OCI-LY1 (cell line): ENCODE measurements around the gene GOSR2.

Source experiments
- H2AFZ ChIP-seq: fragments of 200-600 bp; sonication (generic), shearing (Covaris generic); 2 replicates; pipeline ENCODE4 v1.6.0; 2014; ENCODE audit warnings: antibody characterized with exemption, mild to moderate bottlenecking, low read length
- H3F3A ChIP-seq: fragments of 200-600 bp; sonication (generic), shearing (Covaris generic); 2 replicates; pipeline ENCODE4 v1.6.0; 2014; ENCODE audit warnings: mild to moderate bottlenecking, antibody characterized with exemption, low read length, moderate library complexity; ENCODE audit not compliant: insufficient read depth
- H3K27ac ChIP-seq: fragments of 200-600 bp; sonication (generic); 2 replicates; pipeline ENCODE4 v1.5.1; 2014; ENCODE audit warnings: low read length, mixed run types, mild to moderate bottlenecking, low read depth; ENCODE audit not compliant: poor library complexity, severe bottlenecking
- H3K27me3 ChIP-seq: fragments of 200-600 bp; sonication (generic); 2 replicates; pipeline ENCODE4 v1.6.0; 2014; ENCODE audit warnings: antibody characterized with exemption, mild to moderate bottlenecking, low read length, moderate library complexity; ENCODE audit not compliant: insufficient read depth
- H3K36me3 ChIP-seq: fragments of 200-600 bp; sonication (generic); 2 replicates; pipeline ENCODE4 v1.6.1; 2014; ENCODE audit warnings: mild to moderate bottlenecking, antibody characterized with exemption, low read length, moderate library complexity, mixed read lengths; ENCODE audit not compliant: insufficient read depth
- H3K4me1 ChIP-seq: fragments of 200-600 bp; sonication (generic); 2 replicates; pipeline ENCODE4 v1.5.1; 2014; ENCODE audit warnings: mild to moderate bottlenecking, low read length, moderate library complexity; ENCODE audit not compliant: insufficient read depth, severe bottlenecking
- H3K4me2 ChIP-seq: fragments of 200-600 bp; sonication (generic), shearing (Covaris generic); 2 replicates; pipeline ENCODE4 v1.6.1; 2014; ENCODE audit warnings: low read length
- H3K4me3 ChIP-seq: fragments of 200-600 bp; sonication (generic); 2 replicates; pipeline ENCODE4 v1.5.1; 2014; ENCODE audit warnings: low read length, low read depth, mild to moderate bottlenecking, mixed read lengths; ENCODE audit not compliant: poor library complexity, severe bottlenecking
- H3K79me2 ChIP-seq: fragments of 200-600 bp; shearing (Covaris generic); 2 replicates; pipeline ENCODE4 v1.6.1; 2016; ENCODE audit warnings: mixed run types, low read length, mixed read lengths; ENCODE audit not compliant: insufficient read depth
- H3K9ac ChIP-seq: fragments of 200-600 bp; sonication (generic), shearing (Covaris generic); 2 replicates; pipeline ENCODE4 v1.6.1; 2014; ENCODE audit warnings: mild to moderate bottlenecking, low read length, mixed read lengths
- H3K9me2 ChIP-seq: fragments of 200-600 bp; sonication (generic), shearing (Covaris generic); 2 replicates; pipeline ENCODE4 v1.6.1; 2014; ENCODE audit warnings: low read depth, mild to moderate bottlenecking, low read length, mixed read lengths
- H3K9me3 ChIP-seq: fragments of 200-600 bp; shearing (Covaris generic); 2 replicates; pipeline ENCODE4 v1.6.1; 2014; ENCODE audit warnings: low read length, mixed read lengths
- H4K20me1 ChIP-seq: fragments of 200-600 bp; sonication (generic), shearing (Covaris generic); 2 replicates; pipeline ENCODE4 v1.6.0; 2016; ENCODE audit warnings: mild to moderate bottlenecking, low read length; ENCODE audit not compliant: insufficient read depth
- EZH2 ChIP-seq: fragments of 200-600 bp; sonication (generic), shearing (Covaris generic); IDR thresholded peaks from 2 replicates; pipeline ENCODE4 v1.8.0; 2017; ENCODE audit warnings: borderline replicate concordance, mixed run types, mild to moderate bottlenecking, antibody characterized with exemption, low read length, moderate library complexity, mixed read lengths
- TF ChIP-seq, protein P1 (sequence below): fragments of 200-600 bp; sonication (generic), shearing (Covaris generic); IDR thresholded peaks from 2 replicates; pipeline ENCODE4 v1.5.1; 2017; ENCODE audit warnings: mild to moderate bottlenecking, antibody characterized with exemption, low read length, moderate library complexity, mixed read lengths

Gene GOSR2

DNA sequence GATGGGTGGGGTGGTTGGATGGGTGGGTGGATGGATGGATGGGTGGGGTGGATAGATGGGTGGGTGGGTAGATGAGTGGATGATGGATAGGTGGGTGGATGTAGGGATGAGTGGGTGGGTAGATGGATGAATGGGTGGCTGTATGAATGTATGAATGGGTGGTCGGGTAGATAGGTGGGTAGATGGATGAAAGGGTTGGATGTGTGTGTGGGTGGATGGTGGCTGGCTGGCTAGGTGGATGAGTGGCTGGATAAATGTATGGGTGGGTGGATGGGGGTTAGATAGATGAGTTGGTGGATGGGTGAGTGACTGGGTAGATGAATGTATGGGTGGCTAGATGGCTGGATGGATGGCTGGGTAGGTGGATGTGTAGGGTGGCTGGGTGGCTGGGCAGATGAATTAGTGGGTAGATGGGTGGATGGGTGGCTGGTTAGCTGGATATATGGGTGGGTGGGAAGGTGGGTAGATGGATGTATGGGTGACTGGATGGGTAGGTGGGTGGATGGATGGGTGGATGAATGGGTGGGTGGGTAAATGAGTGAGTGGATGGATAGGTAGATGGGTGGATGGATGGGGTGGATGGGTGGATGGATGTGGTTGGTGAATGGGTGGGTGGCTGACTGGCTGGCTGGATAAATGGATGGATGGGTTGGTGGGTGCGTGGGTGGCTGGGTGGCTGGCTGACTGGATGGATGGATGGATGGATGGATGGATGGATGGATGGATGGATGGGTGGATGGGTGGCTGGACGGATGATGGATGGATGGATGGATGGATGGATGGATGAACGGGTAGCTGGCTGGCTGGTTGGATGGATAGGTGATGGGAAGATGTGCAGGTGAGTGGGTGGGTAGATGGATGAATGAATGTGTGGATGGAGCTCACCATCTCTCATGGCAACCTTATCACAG is 18.9 kb upstream of the GOSR2 start:
- H3K9me3 ChIP-seq: no peaks in the 10 kb centered on the region
- H3K9ac ChIP-seq: no peak overlapping the region
- no peaks in the 10 kb centered on the region for H3F3A ChIP-seq
- H3K79me2 ChIP-seq: no peaks in the 10 kb centered on the region
- no peak overlapping the region for H3K4me3 ChIP-seq
- H3K4me2 ChIP-seq: no peak overlapping the region
- H3K4me1 ChIP-seq: no peaks in the 10 kb centered on the region
- no peaks in the 10 kb centered on the region for H3K36me3 ChIP-seq
- H3K27me3 ChIP-seq: peaks cover 5% of the 10 kb centered on the region; the same call in 1 of the 2 replicates
- H4K20me1 ChIP-seq: no peaks in the 10 kb centered on the region
- no peak overlapping the region for H3K27ac ChIP-seq
- H2AFZ ChIP-seq: no peak overlapping the region
- TF ChIP-seq, protein P1, sequence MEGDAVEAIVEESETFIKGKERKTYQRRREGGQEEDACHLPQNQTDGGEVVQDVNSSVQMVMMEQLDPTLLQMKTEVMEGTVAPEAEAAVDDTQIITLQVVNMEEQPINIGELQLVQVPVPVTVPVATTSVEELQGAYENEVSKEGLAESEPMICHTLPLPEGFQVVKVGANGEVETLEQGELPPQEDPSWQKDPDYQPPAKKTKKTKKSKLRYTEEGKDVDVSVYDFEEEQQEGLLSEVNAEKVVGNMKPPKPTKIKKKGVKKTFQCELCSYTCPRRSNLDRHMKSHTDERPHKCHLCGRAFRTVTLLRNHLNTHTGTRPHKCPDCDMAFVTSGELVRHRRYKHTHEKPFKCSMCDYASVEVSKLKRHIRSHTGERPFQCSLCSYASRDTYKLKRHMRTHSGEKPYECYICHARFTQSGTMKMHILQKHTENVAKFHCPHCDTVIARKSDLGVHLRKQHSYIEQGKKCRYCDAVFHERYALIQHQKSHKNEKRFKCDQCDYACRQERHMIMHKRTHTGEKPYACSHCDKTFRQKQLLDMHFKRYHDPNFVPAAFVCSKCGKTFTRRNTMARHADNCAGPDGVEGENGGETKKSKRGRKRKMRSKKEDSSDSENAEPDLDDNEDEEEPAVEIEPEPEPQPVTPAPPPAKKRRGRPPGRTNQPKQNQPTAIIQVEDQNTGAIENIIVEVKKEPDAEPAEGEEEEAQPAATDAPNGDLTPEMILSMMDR: no peak
- no peak for TF ChIP-seq EZH2
- no peaks in the 10 kb centered on the region for H3K9me2 ChIP-seq

DNA sequence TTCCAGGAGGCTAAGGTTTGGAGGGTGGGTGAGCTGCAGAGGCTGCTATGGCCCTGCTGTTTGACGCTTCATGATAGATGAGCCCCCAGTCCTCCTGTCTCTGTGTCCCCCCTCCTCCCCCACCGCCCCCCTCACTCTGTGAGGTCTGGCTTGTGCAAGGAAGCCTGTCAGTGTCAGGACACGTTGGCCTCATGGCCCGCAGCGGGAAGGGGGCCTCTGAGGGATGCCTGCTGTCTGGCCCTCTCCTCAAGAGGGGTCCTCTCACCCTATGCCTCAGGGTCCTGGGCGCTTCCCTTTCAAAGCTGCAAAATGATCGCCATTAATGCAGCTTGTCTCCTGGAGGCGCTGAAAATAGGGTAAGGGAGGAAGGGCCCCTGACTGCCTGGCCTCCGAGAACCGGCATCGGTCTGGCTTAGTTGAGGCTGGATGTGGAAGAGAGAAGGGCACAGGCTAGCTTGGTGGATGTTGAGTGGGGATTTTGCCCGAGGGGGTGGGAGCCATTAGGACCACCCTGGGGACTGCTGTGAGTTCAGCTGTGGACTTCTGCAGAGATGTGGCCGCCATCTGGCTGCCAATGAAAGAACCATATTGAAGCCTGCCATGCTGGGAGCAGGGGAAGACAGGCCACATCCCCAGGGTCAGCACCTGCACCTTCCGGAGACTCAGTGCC is 14.8 kb upstream of the GOSR2 start:
- TF ChIP-seq EZH2: no peak
- TF ChIP-seq, protein P1: no peak
- Histone ChIP-seq H3K9me2 (no peaks in the 10 kb centered on the region), H2AFZ (no peak overlapping the region), H3F3A (no peaks in the 10 kb centered on the region), H3K36me3 (no peaks in the 10 kb centered on the region), H3K27ac (no peak overlapping the region), H3K4me1 (no peaks in the 10 kb centered on the region), H3K9me3 (no peaks in the 10 kb centered on the region), H3K4me3 (no peak overlapping the region), H3K27me3 (peaks cover 5% of the 10 kb centered on the region; the same call in 1 of the 2 replicates), H4K20me1 (no peaks in the 10 kb centered on the region), H3K9ac (no peak overlapping the region), H3K4me2 (no peak overlapping the region), H3K79me2 (no peaks in the 10 kb centered on the region)

DNA sequence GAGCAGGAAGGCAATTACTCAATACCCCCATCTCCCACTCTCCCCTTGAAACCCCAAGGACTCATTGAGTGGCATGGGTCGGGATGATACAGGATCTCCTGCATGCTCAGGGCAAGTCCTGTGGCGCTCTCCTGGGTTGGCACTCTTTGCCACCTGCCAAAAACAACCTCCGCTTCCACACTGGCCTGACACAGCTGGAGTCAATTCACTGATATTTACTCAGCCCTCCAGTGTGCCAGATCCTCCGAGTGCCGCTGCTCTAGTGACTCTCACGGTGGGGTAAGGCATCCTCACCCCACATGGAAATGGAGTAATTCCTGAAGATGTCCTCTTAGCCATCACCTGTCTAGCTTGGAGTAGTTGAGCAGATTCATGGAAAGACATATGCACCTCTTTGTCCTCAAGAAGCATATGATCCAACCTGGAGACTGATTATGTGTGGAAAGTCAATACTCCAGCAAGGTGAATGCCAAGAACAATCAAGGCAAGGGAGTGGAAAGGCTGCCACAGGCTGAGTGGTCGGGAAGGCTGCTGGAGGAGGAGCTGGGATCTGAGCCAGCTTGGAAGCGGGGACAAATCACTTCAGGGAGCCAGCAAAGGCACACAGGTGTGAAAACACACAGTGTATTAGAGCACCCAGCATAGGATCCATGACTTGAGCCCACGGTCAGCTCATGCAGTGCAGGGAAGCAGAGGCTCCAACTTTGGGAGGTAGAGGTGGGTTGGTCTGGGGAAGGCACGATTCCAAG is 12.6 kb upstream of the GOSR2 start:
- no peak overlapping the region for H3K27ac ChIP-seq
- no peak overlapping the region for H3K4me3 ChIP-seq
- H3K79me2 ChIP-seq: no peaks in the 10 kb centered on the region
- no peaks in the 10 kb centered on the region for H3K4me1 ChIP-seq
- no peak for TF ChIP-seq EZH2
- TF ChIP-seq, protein P1: no peak
- no peaks in the 10 kb centered on the region for H3K36me3 ChIP-seq
- H3K9me3 ChIP-seq: no peaks in the 10 kb centered on the region
- no peaks in the 10 kb centered on the region for H4K20me1 ChIP-seq
- peaks cover 5% of the 10 kb centered on the region; the same call in 1 of the 2 replicates for H3K27me3 ChIP-seq
- H3K9ac ChIP-seq: no peak overlapping the region
- no peak overlapping the region for H2AFZ ChIP-seq
- no peaks in the 10 kb centered on the region for H3F3A ChIP-seq
- no peak overlapping the region for H3K4me2 ChIP-seq
- no peaks in the 10 kb centered on the region for H3K9me2 ChIP-seq
